NCI-H524 (cell line): Measurements from ENCODE around the gene VEGFB.

Experiments used
- DNase-seq, 2 experiments: peaks; one replicate each; lab custom pipeline; 2025; lab: John Stamatoyannopoulos, UW

Gene VEGFB

GRCh38 chr11:64283092-64283491, 48.7 kb downstream of the VEGFB start:
- DNase-seq = no peak

DNA sequence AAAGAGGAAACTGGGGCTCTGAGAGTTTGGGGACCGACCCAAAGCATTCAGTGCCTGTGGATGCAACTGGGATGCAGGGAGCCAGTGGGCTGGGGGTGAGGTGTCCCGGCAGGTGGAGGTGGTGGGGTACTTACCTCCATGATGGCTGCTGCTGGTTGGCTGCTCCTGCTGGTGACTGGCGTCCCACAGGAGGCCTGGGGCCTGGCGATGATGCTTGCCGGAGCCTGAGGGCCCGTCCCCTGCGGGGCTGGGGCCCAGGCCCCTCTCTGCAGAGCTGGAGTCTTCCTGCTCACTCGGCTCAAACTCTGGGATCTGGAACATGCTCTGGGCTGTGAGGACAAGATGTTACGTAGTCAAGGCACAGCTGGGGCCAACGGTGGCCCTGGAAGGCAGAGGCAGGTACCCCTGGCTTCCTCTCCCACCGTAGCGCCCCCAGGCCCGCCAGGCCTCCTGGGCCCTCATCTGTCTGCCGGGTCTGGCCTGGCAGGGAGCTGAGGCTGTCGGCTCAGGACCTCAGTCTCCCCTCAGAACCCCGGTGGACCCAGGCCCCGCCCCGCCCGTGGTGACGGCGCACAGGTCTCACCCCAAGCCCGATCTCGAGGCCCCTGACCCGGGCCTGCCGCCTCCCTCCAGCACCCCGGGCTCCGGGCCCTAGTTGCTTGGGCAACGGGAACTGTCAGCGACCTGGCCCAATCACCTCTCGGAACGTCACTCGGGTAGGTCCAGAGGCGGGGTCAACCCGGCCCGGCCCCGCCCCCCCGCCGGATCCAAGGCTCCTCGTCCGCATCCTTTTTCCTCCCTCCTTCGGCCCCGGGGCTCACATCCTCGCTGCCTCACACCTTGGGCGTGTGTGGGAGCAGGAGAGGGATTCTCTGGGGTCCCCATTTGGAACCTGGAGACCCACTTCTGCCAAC, 49.9 kb downstream of the VEGFB start, which contains the start of gene BAD:
BAD (minus strand) TSS at position 618 of the 914 bp plus-strand sequence; CDS start at position 321, 297 bp downstream.
- peak; percentile 79 to 87 for DNase-seq

- peak; percentile 48 to 74 for DNase-seq
These were observed 50.8 kb downstream of the VEGFB start, which contains the start of gene GPR137 for GRCh38 chr11:64284962-64285884. GPR137 (plus strand) TSS chr11:64285848; CDS start chr11:64286525, 677 bp downstream.

DNA sequence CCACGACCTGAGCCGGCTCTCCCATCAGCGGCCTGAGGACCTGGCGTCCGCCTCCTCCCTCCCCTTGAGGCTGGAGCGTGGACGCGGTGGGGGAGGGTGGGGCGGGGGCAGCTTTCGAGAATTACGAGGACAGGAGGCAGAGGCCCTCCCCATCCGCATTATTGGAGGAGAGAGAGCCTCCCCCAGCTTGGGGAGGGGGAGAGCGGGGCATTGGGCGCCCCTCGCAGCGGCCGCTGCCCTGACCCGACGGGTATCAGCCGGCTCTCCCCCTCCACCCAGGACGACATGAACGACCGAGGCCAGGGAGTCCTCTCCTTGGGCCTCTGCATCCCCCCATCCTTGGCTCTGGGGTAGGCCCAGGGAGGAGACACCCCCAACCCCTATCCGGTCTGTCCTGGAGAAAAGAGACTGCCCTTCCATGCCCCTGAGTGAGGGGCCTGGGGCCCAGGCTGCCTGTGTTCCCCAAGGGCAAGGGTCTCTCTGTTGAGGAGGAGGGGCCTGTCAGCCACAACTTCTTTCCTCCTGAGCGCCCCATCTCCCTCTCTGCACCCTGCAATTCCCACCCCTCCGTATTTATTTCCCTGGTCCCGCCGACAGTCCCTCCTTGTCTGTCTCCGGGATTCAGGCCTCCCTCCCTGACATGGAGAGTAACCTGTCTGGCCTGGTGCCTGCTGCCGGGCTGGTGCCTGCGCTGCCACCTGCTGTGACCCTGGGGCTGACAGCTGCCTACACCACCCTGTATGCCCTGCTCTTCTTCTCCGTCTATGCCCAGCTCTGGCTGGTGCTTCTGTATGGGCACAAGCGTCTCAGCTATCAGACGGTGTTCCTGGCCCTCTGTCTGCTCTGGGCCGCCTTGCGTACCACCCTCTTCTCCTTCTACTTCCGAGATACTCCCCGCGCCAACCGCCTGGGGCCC, 51.8 kb downstream of the VEGFB start:
- DNase-seq = peak in 1 of 2 experiments; percentile 54

DNA sequence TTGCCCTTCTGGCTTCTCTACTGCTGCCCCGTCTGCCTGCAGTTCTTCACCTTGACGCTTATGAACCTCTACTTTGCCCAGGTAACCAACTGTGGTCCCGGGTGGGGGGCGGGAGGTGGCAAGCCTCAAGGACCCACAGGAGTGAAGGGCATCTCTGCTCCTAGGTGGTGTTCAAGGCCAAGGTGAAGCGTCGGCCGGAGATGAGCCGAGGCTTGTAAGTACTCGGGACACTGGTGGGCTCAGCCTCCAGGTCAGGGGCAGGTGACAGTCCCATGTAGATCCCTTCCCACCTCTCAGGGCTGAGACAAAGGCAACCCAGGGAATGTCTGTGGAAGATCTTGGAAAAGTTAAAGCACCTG, 52.4 kb downstream of the VEGFB start:
- DNase-seq = no peak

- DNase-seq = no peak
These were observed 53.4 kb downstream of the VEGFB start for GRCh38 chr11:64287676-64288352.

GRCh38 chr11:64288353-64288750, 54.0 kb downstream of the VEGFB start:
- no peak for DNase-seq
